A673 (cell line): ENCODE results near the gene PMEPA1.

ENCODE experiments used
- EZH2 ChIP-seq: fragments of 200-600 bp; sonication (generic); IDR thresholded peaks from 2 replicates; pipeline ENCODE4 v1.6.1; 2017; ENCODE audit warnings: borderline replicate concordance, low read depth, mild to moderate bottlenecking, mixed read lengths, antibody characterized with exemption, low read length; ENCODE audit not compliant: poor library complexity, severe bottlenecking
- TF ChIP-seq, protein P1 (sequence below): fragments of 300-800, 200-600 bp; sonication (generic); conservative IDR thresholded peaks from 2 replicates; pipeline ENCODE4 v1.5.1; 2017; ENCODE audit warnings: low read depth, mild to moderate bottlenecking, antibody characterized with exemption, low read length, moderate library complexity, mixed read lengths

DNA sequence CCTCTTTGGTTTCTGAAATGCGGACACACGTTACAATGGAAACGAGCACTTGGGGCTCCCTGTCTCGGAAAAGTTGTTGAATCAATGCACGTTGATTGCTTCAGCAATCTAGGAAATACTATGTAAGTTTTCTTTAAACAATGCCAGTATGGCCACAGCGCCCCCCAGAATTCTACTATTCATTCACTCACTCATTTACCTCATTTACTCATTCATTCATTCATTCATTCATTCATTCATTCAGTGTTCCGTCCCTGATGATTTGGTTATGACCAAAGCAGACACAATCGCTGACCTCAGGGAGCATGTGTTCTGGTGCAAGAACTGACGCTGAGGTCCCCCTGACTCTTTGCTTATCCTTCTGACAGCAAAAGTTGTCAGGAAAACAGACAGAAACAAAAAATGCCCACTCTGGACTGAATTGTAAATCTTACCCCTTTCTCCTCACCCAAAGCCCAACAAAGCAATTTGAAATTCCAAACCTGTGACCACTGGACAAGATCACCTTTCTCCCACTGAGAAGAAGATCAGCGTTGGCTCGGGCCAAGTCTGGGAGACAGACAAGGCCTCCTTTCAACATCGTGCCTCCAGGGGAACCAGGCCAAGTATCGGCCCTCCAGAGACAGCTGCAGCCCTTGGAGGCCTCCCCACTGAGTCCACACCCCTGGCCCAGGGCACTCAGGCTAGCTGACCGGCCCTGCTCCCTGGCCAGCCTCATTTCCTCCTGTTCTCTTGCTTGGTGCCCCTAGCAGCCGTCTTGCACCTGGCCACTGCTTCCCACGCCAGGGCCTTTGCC lies 15.0 kb upstream of the PMEPA1 start:
- TF ChIP-seq, protein P1, sequence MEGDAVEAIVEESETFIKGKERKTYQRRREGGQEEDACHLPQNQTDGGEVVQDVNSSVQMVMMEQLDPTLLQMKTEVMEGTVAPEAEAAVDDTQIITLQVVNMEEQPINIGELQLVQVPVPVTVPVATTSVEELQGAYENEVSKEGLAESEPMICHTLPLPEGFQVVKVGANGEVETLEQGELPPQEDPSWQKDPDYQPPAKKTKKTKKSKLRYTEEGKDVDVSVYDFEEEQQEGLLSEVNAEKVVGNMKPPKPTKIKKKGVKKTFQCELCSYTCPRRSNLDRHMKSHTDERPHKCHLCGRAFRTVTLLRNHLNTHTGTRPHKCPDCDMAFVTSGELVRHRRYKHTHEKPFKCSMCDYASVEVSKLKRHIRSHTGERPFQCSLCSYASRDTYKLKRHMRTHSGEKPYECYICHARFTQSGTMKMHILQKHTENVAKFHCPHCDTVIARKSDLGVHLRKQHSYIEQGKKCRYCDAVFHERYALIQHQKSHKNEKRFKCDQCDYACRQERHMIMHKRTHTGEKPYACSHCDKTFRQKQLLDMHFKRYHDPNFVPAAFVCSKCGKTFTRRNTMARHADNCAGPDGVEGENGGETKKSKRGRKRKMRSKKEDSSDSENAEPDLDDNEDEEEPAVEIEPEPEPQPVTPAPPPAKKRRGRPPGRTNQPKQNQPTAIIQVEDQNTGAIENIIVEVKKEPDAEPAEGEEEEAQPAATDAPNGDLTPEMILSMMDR = no peak
- no peak for TF ChIP-seq EZH2
